HCT116 (cell line): ENCODE results near the gene SLC35D1.

Source experiments
- EZH2 ChIP-seq: fragments of 200-600 bp; sonication (generic); IDR thresholded peaks from 2 replicates; pipeline ENCODE4 v1.6.1; 2017; ENCODE audit warnings: antibody characterized with exemption, mixed run types
- FOSL1 ChIP-seq: IDR thresholded peaks from 2 replicates; pipeline ENCODE4 v1.6.1; 2012; ENCODE audit warnings: low read depth
- REST ChIP-seq: IDR thresholded peaks from 2 replicates; pipeline ENCODE4 v1.6.1; 2012; ENCODE audit warnings: low read depth

GRCh38 chr1:66957938-66958337 is 96.0 kb downstream of the SLC35D1 start:
- TF ChIP-seq REST (no peak), EZH2 (no peak), FOSL1 (no peak)
